T-helper 9 cell (primary cell): ENCODE data around the gene CCAR1.
"Not testable (repeated sequence)": the region's sequence is repeated elsewhere in the genome, so short reads cannot be mapped to it uniquely, and the experiment has no call there.

ENCODE experiments used
- DNase-seq: peaks from one replicate; pipeline ENCODE4 v3.0.0-alpha.2; 2020
- total RNA-seq, 2 donors: gene quantifications; one replicate each; lab custom pipeline; 2026; lab: John Stamatoyannopoulos, UW

CCAR1 gene
- 103 to 118 reads per million in 2 donors for total RNA-seq

DNA sequence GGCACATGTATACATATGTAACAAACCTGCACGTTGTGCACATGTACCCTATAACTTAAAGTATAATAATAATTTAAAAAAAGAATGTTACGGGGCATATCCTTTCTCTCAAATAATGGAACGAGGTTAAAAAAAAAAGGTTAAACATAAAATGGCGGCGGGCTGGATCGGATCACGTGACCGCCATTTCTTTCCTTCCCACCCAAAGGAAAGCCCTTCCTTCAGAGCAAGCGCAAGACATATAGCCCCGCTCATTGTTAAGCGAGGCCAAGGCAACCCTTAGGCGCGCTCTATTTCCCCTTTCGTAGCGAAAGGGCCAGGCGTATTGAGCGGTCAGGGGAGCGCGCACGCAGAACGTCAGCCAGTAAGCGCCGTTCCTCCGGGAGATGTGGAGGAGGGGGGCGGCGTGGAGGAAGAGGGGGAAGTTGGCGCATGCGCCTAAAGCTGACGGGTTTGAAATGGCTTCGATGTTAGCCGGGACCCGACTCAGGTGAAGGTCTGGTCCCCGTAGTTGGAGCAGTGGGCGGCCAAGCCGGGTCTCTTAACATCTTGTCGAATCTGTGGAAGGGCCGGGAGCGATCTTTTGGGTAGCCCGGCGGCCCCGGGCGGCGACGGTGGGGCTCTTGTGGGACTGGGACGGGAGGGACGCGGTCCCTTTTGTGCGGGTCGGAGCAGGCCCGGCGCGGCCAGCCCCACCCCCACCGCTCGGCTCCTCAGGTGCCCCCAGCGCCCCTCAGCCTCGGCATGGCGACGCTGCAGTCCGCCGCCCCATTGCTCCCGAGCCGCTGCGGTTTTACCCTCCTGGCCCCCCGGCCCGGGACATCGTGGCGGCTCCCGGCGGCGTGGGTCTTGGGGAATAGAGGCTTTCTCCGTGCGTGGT lies at the start of gene CCAR1:
Gene CCAR1 (plus strand): TSS at position 447 of the 880 bp plus-strand sequence. CDS start 1,266 bp downstream, outside the sequence.
- peak; percentile 94 for DNase-seq

DNA sequence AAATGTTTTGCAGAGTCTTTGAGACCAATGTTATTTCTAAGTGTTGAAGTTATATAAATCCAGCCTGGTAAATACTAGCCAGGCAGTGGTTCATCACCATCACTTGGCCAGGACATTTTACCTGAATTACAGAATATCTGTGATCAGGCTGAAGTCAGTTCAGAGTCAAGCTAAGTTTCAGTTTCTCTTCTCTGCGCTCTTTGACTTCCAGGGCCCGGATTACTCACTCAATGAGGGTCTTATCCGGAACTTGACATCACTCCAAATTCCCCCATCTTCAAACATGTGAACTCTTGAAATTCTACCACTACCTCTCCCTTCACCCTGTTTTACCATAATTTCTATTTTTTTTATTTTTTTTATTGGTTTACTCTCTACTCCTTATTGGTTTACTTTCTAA lies 36.6 kb upstream of the CCAR1 start:
- no peak for DNase-seq

DNA sequence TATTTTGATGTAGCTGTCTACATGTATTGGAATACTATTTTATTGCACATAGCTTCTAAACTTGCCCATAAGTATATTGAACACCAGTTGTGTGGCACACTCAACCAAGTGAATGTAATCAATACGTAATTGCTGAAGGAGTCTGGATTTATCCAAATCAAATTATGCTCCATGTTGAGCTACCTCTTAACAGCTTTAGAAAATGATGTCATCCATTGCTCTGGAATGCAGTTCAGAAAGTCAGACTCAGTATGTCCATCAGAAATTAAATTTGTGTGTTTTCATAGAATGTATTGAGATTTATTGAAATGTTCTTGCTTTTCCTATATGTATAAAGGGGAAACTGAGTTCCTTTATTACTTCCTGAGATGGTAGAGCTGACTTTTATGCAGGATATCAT lies 25.0 kb upstream of the CCAR1 start:
- no peak for DNase-seq

DNA sequence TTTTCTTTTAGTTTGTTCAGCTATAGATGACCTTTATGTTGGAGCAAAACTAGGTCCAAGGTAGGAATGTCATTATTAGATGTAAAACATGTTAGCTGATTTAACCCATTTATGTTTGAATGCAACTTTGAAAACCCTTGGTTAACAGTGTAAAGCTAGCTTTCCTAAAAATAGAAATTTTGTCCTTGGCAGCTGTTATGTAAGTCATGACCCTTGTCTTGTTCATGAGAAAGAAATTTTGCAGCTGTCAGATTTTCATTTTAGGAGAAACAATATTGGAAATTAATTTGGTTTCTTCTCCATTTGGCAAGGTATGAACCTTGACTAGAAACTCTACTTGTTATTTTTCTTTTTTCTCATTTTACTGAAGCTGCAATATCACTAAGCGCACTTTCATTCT lies 23.9 kb upstream of the CCAR1 start:
- no peak for DNase-seq

DNA sequence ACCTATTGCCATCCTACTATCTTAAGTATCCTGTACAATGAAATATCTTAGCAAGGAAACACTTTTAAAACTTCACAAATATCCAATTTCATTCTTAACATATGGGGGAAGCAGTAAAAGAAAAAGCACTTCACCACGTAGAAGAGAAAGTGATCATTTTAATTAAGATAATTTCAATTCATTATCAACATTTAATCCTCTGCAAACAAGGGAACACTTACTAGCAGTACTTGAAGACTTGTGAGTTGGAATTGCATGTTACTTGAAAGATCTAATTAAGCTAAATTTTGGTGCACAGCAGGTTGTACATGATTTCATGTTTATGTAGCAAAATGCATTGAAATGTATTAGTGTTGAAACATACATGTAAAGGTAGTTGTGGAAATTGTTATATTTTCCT lies 20.8 kb upstream of the CCAR1 start:
- DNase-seq: no peak

GRCh38 chr10:68705548-68705947 lies 15.5 kb upstream of the CCAR1 start:
- no peak for DNase-seq

DNA sequence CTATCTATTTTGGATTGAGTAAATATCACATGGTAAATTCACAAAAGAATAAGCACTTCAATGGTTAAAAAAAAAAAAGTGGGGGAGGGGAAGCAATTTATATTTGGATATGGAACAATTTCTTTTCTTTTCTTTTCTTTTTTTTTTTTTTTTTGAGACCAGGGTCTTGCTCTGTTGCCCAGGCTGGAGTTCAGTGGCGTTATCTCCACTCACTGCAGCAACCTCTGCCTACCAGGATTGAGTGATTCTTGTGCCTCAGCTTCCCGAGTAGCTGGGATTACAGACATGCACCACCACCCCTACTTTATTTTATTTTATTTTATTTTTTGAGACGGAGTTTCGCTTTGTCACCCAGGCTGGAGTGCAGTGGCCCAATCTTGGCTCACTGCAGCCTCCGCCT lies 12.1 kb upstream of the CCAR1 start:
- DNase-seq: not testable (repeated sequence)

GRCh38 chr10:68713065-68713464 lies 8.0 kb upstream of the CCAR1 start:
- not testable (repeated sequence) for DNase-seq

GRCh38 chr10:68717435-68717834 lies 3.6 kb upstream of the CCAR1 start:
- no peak for DNase-seq

DNA sequence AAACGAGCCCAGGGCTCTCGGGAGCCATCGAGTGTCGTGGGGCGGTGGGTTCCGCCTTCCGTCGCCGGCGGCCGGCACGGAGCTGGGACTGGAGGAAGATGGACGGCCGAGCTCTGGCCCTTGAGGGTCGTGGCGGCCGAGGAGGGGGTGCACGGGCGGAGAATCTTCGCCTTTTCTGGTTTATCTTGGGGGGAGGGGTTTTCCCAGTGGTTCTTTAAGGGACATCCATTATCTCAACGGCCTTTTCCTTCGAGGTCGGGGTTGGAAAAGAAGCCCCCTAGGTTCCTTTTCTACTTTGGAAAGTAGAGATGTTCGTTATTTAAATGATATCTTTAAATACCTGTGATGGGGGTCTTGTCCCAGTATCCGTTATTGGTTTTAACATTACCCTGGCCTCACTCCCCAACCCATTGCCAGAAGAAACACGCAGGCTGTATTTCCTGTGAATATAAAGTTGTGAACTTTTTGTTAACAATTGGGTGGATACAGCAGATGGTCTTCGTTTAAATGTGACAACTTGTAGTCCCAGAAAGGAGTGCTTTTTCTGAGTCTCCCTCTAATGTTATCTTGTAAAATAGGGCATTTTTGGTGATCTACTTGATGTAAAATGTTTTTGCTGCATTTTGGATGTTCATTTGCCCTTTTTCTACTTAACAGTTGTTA lies 765 bp downstream of the CCAR1 start:
- no peak for DNase-seq

GRCh38 chr10:68725016-68725415 lies 4.0 kb downstream of the CCAR1 start:
- no peak for DNase-seq

- no peak for DNase-seq
These were observed 6.1 kb downstream of the CCAR1 start for GRCh38 chr10:68727146-68727545.

DNA sequence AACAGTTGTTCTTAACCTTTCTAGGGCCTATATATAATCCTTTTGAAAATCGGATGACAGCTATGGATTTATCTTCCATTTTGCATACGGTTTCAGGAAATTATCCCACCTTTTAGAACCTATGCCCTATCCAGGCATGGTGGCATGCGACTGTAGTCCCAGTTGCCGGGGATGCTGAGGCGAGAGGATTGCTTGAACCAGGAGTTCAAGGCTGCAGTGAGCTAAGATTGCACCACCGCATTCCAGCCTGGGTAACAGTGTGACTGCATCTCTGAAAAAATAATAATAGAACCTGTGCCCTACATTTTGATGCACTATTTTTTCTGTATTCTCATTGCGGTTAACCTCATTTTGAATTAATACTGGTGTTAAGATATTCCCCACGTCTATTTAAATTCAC lies 11.6 kb downstream of the CCAR1 start:
- DNase-seq: no peak

- no peak for DNase-seq
These were observed 13.3 kb downstream of the CCAR1 start for GRCh38 chr10:68734349-68734748.

GRCh38 chr10:68735119-68735518 lies 14.1 kb downstream of the CCAR1 start:
- no peak for DNase-seq

- not testable (repeated sequence) for DNase-seq
These were observed 14.7 kb downstream of the CCAR1 start for GRCh38 chr10:68735739-68736138.

DNA sequence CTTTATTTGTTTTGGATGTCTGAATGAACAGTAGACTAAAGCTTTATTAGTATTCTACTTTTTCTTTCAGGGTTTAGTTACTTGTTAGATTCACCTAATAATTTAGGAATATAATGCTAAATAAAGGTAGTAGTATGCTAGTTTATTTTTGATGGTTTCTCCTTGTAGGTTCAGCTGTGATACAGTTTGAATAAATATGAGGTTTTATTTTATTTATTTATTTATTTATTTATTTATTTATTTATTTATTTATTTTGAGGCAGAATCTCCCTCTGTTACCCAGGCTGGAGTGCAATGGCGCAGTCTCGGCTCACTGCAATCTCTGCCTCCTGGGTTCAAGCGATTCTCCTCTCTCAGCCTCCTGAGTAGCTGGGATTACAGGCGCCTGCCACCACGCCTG lies 19.6 kb downstream of the CCAR1 start:
- DNase-seq: not testable (repeated sequence)

DNA sequence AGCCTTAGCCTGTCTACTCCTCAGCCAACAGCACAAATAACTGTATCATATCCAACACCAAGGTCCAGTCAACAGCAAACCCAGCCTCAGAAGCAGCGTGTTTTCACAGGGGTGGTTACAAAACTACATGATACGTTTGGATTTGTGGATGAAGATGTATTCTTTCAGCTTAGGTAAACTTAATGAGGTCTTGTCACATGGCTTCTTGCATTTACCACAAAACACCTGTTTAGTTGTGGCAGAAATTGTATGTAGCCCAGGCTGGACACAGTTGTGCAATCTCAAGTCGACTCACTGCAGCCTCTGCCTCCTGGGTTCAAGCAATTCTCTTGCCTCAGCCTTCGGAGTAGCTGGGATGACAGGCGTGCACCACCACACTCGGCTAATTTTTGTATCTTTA lies 21.4 kb downstream of the CCAR1 start:
- DNase-seq: no peak

DNA sequence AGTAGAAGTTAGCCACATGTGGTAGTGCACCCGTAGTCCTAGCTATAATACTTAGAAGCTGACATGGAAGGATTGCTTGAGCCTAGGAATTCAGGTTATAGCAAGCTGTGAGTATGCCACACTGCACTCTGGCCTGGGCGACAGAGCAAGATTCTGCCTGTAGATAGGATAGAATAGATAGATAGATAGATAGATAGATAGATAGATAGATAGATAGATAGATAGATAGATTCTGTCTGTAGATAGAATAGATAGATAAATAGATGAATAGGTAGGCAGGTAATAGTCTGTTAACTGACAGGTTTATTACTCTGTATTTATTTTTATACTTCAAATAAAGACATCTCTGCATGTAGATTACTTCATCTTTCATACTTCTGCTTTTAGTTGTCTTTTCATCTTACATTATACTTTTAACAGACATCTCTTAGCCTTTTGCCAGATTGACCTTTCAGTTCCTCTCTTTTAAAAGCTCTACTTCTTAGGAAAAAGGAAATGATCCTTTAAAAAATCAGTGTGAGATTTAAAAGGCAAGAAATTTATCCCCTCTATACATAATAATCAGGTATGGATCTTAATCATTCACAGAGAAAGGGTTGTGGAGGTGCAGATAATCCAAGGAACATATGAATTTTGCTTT lies 31.8 kb downstream of the CCAR1 start:
- DNase-seq: no peak

GRCh38 chr10:68756246-68756645 lies 35.2 kb downstream of the CCAR1 start:
- DNase-seq: no peak

DNA sequence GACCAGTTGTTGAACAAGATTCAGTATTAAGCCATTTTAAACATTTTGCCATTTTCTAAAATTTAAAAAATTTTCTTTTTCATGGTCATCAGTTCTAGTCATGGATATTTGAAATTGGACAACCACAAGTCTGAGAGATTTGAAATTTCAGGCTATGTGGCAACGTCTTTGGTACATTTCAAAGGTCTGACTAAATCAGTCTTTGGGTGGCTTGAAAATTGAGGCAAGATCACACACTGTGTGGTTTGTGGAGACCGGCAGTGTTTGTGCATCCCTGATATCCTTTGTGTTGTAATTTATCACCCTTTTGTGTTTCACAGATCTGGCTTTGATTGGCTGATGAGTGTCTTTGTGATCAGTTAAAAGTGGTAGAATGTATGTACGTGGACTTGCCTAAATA lies 35.7 kb downstream of the CCAR1 start:
- no peak for DNase-seq

DNA sequence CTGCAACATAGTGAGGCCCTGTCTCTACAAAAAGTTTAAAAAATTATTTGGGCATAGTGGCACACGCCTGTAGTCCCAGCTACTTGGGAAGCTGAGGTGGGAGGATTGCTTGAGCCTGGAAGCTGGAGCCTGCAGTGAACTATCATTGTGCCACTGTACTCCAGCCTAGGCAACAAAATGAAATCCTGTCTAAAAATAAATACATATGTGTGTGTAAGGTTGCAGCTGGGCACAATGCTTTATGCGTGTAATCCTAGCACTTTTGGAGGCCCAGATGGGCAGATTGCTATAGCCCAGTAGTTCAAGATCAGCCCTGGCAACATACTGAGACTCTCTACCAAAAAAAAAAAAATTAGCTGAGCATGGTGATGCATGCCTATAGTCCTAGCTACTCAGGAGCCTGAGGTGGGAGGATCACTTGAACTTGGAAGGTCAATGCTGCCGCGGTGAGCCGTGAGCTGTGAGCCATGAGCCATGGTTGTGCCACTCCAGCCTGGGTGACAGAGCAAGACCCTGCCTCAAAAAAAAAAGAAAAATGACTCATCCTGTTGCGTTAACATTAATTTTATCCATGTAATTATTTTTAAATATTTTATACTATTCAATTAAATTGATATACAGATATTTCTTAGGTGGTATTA lies 38.3 kb downstream of the CCAR1 start:
- DNase-seq: no peak

DNA sequence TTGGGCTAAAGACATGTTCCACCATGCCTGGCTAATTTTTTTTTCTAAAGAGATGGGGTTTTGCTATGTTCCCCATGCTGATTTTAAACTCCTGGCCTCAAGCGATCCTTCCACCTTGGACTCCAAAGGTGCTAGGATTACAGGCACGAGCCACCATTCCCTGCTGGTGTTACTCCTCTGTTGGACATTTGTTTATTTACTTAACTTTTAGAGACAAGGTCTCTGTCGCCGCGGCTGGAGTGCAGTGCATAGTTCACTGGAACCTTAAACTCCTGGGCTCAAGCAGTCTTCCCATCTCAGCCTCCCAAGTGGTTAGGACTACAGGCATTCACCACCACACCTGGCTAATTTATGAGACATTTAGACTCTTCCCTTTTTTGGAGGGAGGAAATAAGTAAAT lies 38.9 kb downstream of the CCAR1 start:
- DNase-seq: no peak
